ENCODE data around the gene KRTAP5-6.

GRCh38 chr11:1667121-1667850, 29.7 kb upstream of the KRTAP5-6 start:
- TF ChIP-seq POLR2A (IDR thresholded peaks at IDR 0.05) = no peak
- TF ChIP-seq, protein P1, sequence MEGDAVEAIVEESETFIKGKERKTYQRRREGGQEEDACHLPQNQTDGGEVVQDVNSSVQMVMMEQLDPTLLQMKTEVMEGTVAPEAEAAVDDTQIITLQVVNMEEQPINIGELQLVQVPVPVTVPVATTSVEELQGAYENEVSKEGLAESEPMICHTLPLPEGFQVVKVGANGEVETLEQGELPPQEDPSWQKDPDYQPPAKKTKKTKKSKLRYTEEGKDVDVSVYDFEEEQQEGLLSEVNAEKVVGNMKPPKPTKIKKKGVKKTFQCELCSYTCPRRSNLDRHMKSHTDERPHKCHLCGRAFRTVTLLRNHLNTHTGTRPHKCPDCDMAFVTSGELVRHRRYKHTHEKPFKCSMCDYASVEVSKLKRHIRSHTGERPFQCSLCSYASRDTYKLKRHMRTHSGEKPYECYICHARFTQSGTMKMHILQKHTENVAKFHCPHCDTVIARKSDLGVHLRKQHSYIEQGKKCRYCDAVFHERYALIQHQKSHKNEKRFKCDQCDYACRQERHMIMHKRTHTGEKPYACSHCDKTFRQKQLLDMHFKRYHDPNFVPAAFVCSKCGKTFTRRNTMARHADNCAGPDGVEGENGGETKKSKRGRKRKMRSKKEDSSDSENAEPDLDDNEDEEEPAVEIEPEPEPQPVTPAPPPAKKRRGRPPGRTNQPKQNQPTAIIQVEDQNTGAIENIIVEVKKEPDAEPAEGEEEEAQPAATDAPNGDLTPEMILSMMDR (IDR thresholded peaks at IDR 0.05 in 4 of 5, conservative IDR thresholded peaks at IDR 0.05 in 1 of 5) = no peak

All from gastrocnemius medialis (tissue), 4 donors.